HEK293 (cell line): ENCODE data around the gene ZBED4.

Experiments
- CTCF ChIA-PET: fragments of 350-600 bp; formaldehyde crosslinking; extraction: SDS; loops from one replicate; lab custom pipeline; 2021; ENCODE audit warnings: antibody characterized with exemption; lab: Yijun Ruan, JAX
- POLR2A ChIA-PET: fragments of 300-600 bp; formaldehyde crosslinking; extraction: SDS; loops from one replicate; lab custom pipeline; 2020; ENCODE audit warnings: antibody characterized with exemption, inconsistent platforms; lab: Yijun Ruan, JAX
- H3K27ac ChIP-seq: fragments of 200-500 bp; sonication (Bioruptor generic); 2 replicates; pipeline ENCODE4 v1.5.1; 2014; ENCODE audit warnings: low read depth, low read length, control low read depth, inconsistent platforms; ENCODE audit errors: extremely low read depth
- H3K36me3 ChIP-seq, 2 experiments: fragments of 200-500 bp in 1 of 2; sonication (Bioruptor generic) in 1 of 2; 1 replicate in 1 of 2; 2 replicates in 1 of 2; pipeline ENCODE4 v1.5.1; 2014 to 2017; ENCODE audit warnings: inconsistent platforms in 2 of 2, low read length in 2 of 2; ENCODE audit not compliant: control insufficient read depth in 2 of 2, insufficient read depth in 1 of 2
- H3K4me1 ChIP-seq: fragments of 200-500 bp; sonication (Bioruptor generic); 2 replicates; pipeline ENCODE4 v1.5.1; 2014; ENCODE audit warnings: mild to moderate bottlenecking, low read length, inconsistent platforms; ENCODE audit not compliant: control insufficient read depth, insufficient read depth
- H3K4me3 ChIP-seq: 2 replicates; pipeline ENCODE4 v1.5.1; 2011; ENCODE audit warnings: low read depth, mild to moderate bottlenecking, control low read depth, low read length, moderate library complexity
- H3K9me3 ChIP-seq: fragments of 200-500 bp; sonication (Bioruptor generic); 2 replicates; pipeline ENCODE4 v1.5.1; 2014; ENCODE audit warnings: low read depth, low read length, inconsistent platforms; ENCODE audit not compliant: control insufficient read depth, insufficient read depth
- KLF1 ChIP-seq: fragments of 450-650 bp; formaldehyde crosslinking; IDR thresholded peaks from 2 replicates; pipeline ENCODE4 v1.5.1; 2016; ENCODE audit warnings: missing biosample characterization, missing genetic modification characterization
- SP3 ChIP-seq: fragments of 450-650 bp; formaldehyde crosslinking; IDR thresholded peaks from 2 replicates; pipeline ENCODE4 v1.5.1; 2016; ENCODE audit warnings: missing biosample characterization, missing genetic modification characterization
- TCF7L2 ChIP-seq: IDR thresholded peaks from 2 replicates; pipeline ENCODE4 v1.6.1; 2011; ENCODE audit warnings: low read depth, mild to moderate bottlenecking, inconsistent platforms, low read length, moderate library complexity, borderline replicate concordance
- ZNF776 ChIP-seq: fragments of 450-650 bp; formaldehyde crosslinking; IDR thresholded peaks from 2 replicates; pipeline ENCODE4 v1.5.0; 2017; ENCODE audit warnings: missing biosample characterization, missing genetic modification characterization, borderline replicate concordance
- TF ChIP-seq, protein P1 (sequence below): fragments of 450-650 bp; formaldehyde crosslinking; IDR thresholded peaks from 2 replicates; pipeline ENCODE4 v1.5.1; 2017; ENCODE audit warnings: missing biosample characterization, missing genetic modification characterization
- TF ChIP-seq, protein P2 (sequence below): fragments of 450-650 bp; formaldehyde crosslinking; IDR thresholded peaks from 2 replicates; pipeline ENCODE4 v1.5.1; 2016; ENCODE audit warnings: missing biosample characterization, missing genetic modification characterization
- TF ChIP-seq, protein P3 (sequence below): fragments of 450-650 bp; formaldehyde crosslinking; IDR thresholded peaks from 2 replicates; pipeline ENCODE4 v1.5.1; 2016; ENCODE audit warnings: missing biosample characterization, missing genetic modification characterization
- TF ChIP-seq, protein P4 (sequence below): fragments of 450-650 bp; formaldehyde crosslinking; IDR thresholded peaks from 2 replicates; pipeline ENCODE4 v1.5.1; 2016; ENCODE audit warnings: missing biosample characterization, missing genetic modification characterization
- TF ChIP-seq, protein P5 (sequence below): fragments of 450-650 bp; formaldehyde crosslinking; IDR thresholded peaks from 2 replicates; pipeline ENCODE4 v1.5.1; 2016; ENCODE audit warnings: missing biosample characterization, missing genetic modification characterization

ZBED4 gene

DNA sequence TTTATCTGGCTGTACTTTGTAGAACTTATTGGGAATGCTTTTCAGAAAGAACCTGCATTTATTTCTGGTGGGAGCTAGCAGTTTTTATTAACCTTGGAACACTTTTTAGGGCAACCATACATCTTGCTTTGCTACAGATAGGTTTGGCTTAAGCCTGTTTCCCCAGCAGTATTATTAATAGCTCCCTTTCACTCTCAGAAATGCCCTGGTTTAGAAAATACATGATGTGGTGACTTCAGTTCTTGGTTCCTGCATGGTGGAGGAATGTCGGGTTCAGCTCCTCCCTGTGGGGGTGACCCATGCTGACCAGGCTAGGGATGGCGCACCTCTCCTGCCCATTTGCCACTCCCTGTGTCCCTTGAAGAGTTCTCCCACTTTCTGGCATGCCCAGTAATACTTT is 28.2 kb downstream of the ZBED4 start (continued):
- TF ChIP-seq, protein P1, sequence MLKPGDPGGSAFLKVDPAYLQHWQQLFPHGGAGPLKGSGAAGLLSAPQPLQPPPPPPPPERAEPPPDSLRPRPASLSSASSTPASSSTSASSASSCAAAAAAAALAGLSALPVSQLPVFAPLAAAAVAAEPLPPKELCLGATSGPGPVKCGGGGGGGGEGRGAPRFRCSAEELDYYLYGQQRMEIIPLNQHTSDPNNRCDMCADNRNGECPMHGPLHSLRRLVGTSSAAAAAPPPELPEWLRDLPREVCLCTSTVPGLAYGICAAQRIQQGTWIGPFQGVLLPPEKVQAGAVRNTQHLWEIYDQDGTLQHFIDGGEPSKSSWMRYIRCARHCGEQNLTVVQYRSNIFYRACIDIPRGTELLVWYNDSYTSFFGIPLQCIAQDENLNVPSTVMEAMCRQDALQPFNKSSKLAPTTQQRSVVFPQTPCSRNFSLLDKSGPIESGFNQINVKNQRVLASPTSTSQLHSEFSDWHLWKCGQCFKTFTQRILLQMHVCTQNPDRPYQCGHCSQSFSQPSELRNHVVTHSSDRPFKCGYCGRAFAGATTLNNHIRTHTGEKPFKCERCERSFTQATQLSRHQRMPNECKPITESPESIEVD (tag by site-specific recombination) = no peak
- TF ChIP-seq, protein P2, sequence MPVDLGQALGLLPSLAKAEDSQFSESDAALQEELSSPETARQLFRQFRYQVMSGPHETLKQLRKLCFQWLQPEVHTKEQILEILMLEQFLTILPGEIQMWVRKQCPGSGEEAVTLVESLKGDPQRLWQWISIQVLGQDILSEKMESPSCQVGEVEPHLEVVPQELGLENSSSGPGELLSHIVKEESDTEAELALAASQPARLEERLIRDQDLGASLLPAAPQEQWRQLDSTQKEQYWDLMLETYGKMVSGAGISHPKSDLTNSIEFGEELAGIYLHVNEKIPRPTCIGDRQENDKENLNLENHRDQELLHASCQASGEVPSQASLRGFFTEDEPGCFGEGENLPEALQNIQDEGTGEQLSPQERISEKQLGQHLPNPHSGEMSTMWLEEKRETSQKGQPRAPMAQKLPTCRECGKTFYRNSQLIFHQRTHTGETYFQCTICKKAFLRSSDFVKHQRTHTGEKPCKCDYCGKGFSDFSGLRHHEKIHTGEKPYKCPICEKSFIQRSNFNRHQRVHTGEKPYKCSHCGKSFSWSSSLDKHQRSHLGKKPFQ (tag by site-specific recombination) = no peak
- no peak for TF ChIP-seq ZNF776 (tag by site-specific recombination)
- no peak for TF ChIP-seq SP3
- TF ChIP-seq, protein P3, sequence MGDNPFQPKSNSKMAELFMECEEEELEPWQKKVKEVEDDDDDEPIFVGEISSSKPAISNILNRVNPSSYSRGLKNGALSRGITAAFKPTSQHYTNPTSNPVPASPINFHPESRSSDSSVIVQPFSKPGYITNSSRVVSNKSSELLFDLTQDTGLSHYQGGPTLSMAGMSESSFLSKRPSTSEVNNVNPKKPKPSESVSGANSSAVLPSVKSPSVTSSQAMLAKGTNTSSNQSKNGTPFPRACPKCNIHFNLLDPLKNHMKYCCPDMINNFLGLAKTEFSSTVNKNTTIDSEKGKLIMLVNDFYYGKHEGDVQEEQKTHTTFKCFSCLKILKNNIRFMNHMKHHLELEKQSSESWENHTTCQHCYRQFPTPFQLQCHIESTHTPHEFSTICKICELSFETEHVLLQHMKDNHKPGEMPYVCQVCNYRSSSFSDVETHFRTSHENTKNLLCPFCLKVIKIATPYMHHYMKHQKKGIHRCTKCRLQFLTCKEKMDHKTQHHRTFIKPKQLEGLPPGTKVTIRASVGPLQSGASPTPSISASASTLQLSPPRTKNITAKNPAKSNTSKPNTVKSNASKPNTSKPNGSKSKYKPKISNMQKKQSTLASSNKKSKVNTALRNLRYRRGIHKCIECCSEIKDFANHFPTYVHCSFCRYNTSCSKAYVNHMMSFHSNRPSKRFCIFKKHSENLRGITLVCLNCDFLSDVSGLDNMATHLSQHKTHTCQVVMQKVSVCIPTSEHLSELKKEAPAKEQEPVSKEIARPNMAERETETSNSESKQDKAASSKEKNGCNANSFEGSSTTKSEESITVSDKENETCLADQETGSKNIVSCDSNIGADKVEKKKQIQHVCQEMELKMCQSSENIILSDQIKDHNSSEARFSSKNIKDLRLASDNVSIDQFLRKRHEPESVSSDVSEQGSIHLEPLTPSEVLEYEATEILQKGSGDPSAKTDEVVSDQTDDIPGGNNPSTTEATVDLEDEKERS (tag by site-specific recombination) = no peak
- TF ChIP-seq, protein P4, sequence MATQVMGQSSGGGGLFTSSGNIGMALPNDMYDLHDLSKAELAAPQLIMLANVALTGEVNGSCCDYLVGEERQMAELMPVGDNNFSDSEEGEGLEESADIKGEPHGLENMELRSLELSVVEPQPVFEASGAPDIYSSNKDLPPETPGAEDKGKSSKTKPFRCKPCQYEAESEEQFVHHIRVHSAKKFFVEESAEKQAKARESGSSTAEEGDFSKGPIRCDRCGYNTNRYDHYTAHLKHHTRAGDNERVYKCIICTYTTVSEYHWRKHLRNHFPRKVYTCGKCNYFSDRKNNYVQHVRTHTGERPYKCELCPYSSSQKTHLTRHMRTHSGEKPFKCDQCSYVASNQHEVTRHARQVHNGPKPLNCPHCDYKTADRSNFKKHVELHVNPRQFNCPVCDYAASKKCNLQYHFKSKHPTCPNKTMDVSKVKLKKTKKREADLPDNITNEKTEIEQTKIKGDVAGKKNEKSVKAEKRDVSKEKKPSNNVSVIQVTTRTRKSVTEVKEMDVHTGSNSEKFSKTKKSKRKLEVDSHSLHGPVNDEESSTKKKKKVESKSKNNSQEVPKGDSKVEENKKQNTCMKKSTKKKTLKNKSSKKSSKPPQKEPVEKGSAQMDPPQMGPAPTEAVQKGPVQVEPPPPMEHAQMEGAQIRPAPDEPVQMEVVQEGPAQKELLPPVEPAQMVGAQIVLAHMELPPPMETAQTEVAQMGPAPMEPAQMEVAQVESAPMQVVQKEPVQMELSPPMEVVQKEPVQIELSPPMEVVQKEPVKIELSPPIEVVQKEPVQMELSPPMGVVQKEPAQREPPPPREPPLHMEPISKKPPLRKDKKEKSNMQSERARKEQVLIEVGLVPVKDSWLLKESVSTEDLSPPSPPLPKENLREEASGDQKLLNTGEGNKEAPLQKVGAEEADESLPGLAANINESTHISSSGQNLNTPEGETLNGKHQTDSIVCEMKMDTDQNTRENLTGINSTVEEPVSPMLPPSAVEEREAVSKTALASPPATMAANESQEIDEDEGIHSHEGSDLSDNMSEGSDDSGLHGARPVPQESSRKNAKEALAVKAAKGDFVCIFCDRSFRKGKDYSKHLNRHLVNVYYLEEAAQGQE (tag by site-specific recombination) = no peak

DNA sequence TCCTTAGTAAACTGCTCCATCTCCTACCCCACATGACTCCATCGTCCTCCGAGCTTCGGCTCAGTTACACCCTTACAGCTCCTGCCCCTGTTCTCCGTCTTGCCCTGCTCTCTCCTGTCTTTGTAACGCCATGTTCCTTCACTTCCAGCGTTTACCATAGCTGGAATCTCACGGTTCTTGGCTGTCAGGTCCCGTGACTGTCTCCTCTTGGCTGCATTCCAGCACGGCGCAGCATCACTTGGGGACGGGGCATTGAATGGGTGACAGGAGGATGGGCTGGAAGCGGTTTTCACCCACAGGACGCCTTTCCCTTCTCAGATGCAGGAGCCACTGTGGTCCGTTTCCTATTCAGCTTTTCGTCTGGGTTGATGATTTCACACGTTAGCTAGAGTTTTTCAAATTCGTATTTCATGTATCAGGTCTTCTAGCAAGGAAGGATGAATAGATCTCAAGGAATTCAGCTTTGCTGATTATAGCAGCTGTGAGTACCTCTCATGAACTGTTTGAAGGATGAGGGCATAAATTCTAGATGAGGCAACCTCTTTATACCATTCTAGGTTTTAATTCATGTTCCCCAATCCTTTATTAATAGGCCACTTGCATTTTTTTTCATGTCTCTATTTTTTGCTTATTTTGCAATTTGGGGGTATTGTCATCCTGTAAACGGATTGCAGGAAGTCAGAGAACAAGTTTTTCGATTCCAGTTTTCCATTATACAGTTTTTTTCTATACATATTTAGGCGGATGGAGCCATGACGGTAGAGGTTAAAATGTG is 29.1 kb downstream of the ZBED4 start:
- no peaks in the 10 kb centered on the region for H3K4me1 ChIP-seq
- H3K9me3 ChIP-seq = no peaks in the 10 kb centered on the region; the same call in 1 of the 2 replicates
- CTCF ChIA-PET = interaction anchor here (0.6 to 1.6 kb wide), 2 partner anchors 10 to 36 kb away, joined by 3 to 7 read pairs; partner anchors contain the start of gene CRELD2
- POLR2A ChIA-PET = no interaction called here
- H3K4me3 ChIP-seq = no peak overlapping the region
- peaks cover 5 to 56% of the 10 kb centered on the region in 2 experiments; a peak in 2 of 3 replicates for H3K36me3 ChIP-seq
- TF ChIP-seq KLF1 (tag by site-specific recombination) (no peak), TCF7L2 (no peak)
- TF ChIP-seq, protein P5, sequence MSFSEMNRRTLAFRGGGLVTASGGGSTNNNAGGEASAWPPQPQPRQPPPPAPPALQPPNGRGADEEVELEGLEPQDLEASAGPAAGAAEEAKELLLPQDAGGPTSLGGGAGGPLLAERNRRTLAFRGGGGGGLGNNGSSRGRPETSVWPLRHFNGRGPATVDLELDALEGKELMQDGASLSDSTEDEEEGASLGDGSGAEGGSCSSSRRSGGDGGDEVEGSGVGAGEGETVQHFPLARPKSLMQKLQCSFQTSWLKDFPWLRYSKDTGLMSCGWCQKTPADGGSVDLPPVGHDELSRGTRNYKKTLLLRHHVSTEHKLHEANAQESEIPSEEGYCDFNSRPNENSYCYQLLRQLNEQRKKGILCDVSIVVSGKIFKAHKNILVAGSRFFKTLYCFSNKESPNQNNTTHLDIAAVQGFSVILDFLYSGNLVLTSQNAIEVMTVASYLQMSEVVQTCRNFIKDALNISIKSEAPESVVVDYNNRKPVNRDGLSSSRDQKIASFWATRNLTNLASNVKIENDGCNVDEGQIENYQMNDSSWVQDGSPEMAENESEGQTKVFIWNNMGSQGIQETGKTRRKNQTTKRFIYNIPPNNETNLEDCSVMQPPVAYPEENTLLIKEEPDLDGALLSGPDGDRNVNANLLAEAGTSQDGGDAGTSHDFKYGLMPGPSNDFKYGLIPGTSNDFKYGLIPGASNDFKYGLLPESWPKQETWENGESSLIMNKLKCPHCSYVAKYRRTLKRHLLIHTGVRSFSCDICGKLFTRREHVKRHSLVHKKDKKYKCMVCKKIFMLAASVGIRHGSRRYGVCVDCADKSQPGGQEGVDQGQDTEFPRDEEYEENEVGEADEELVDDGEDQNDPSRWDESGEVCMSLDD (tag by site-specific recombination) = no peak
- H3K27ac ChIP-seq = no peak overlapping the region
